ENCODE results near the gene ANOS1. TPM values are rescaled to one million over a fixed set of nuclear protein-coding genes. Genes with fewer than 3 reads are reported as not detected.
A peak's percentile ranks its signal among the peaks of the same experiment; 100 is the strongest.
"Not testable (repeated sequence)": the region's sequence is repeated elsewhere in the genome, so short reads cannot be mapped to it uniquely, and the experiment has no call there.

Gene ANOS1
- total RNA-seq (1 to 10 TPM in 8 of 9 donors, under 1 TPM in 1; 0.60 to 7.3 (median 2.2) TPM), polyA plus RNA-seq (1 to 10 TPM in 2 of 3 donors, under 1 TPM in 1; 0.64 to 2.5 (median 1.1) TPM)
- long read RNA-seq, donor 1: 0 reads
- long read RNA-seq, donor 2: 0 reads
- long read RNA-seq, donor 3: 0 reads
- long read RNA-seq, donor 4, partial matches to known transcripts: 0 of 1 reads
- long read RNA-seq, donor 4, other reads (novel, unspliced or antisense): 1 of 1 reads
- long read RNA-seq, donor 5, partial matches to known transcripts: 0 of 2 reads
- long read RNA-seq, donor 5, other reads (novel, unspliced or antisense): 2 of 2 reads
- long read RNA-seq, donor 6, partial matches to known transcripts: 1 of 1 reads
- long read RNA-seq, donor 6, other reads (novel, unspliced or antisense): 0 of 1 reads
- long read RNA-seq, donor 7: 0 reads
- long read RNA-seq, donor 8: 0 reads
- long read RNA-seq, donor 9: 0 reads
- long read RNA-seq, donor 10: 0 reads

DNA sequence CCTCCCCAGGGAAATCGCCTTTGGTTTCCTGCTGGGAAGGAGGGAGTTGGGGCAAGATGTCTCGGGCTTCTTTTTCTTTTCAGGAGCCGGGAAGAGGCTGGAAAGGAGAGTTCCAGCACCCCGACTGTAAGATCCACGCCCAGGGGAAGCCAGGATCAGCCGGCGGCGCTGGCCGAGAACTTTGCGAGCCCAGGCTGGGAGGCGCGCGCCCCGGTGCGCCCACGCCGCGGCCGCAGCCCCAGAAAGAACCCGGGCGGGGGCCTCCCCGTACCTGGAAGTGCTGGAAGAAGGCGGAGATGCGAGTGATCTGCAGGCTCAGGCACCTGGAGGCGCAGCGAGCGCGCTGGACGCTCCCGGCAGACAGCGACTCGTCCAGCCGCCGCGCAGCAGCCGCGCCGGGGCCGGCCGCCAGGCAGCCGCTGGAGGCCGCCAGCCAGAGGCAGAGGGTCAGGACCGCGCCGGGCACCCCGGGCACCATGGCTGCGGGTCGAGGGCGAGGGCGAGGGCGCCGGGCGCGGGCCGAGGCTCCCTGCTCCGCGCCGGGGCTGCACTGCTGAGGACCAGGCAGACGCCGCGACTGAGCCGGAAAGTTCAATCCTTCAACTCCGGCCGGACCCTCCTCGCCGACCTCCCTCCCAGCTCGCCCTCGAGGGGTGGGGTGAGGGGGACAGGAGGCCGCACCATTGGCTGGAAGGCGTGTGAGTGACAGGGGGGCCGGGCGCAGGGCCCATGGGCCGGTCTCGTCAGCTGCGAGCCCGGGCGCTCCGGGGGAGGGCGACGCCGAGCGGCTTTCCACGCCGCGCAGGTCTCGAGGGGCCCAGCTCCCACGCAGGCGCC lies at the start of gene ANOS1:
Gene ANOS1, minus strand, starts transcription at position 579 of the 837 bp plus-strand sequence. Its CDS starts 101 bp downstream, at position 478.
- Histone ChIP-seq H3K4me1 (replicated peaks in 1 of 2) (no peaks in the 10 kb centered on the region), H3K36me3 (replicated peaks in 1 of 2) (no peaks in the 10 kb centered on the region), H3K27me3 (peaks cover 40% of the 10 kb centered on the region), H3K4me3 (peak within 1 kb of the TSS in 1 of 4 donors; percentile 46), H3K9me3 (replicated peaks in 1 of 3) (no peaks in the 10 kb centered on the region), H3K27ac (no peak within 1 kb of the TSS)
- DNase-seq: peak in 6 of 7 donors; percentile 20 to 60 (median 28)
- TF ChIP-seq CTCF (IDR thresholded peaks at IDR 0.05) (no peak), POLR2A (IDR thresholded peaks at IDR 0.05) (no peak)
- 0 to 1% (median 0%) methylated on average over 8 to 88 of the region's 88 CpGs for WGBS, 4 donors
- intact Hi-C loops (cut with DNase I): loop anchor here in 1 of 2 donors (10.0 kb wide), 1 partner anchor 737 kb away; no protein-coding TSS in a partner anchor

- Histone ChIP-seq H3K27me3 (peaks cover 20% of the 10 kb centered on the region), H3K4me3 (no peak overlapping the region), H3K9me3 (replicated peaks in 1 of 3) (no peaks in the 10 kb centered on the region), H3K36me3 (replicated peaks in 1 of 2) (no peaks in the 10 kb centered on the region), H3K27ac (no peak overlapping the region), H3K4me1 (replicated peaks in 1 of 2) (no peaks in the 10 kb centered on the region)
- WGBS, 4 donors: 51 to 56% methylated on average over 5 of the region's 5 CpGs; no CpG with 5 or more reads in 2 of the 4 donors
- DNase-seq: no peak
- intact Hi-C loops (cut with DNase I): no loop called here
- TF ChIP-seq POLR2A (IDR thresholded peaks at IDR 0.05) (no peak), CTCF (IDR thresholded peaks at IDR 0.05) (no peak)
Measured at GRCh38 chrX:8773117-8773516, 41.2 kb upstream of the ANOS1 start.

DNA sequence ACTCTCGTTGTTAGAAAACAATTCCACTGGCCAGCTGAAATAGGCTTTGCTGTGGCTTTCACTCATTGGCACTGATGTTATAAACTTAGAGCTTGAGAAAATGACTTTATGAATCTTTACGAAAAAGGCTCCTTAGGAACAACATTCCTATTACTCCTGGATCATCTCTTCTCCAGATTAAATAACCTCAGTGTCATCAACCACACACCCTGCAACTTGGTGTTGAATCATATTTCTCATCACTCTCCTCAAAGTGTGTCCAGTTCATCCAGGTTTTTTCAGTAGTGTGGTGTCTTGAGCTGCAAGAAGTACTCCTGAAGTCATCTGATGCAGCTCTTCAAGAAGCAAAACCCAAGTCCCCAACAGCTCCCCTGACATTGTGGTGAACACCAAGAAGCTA lies 28.1 kb upstream of the ANOS1 start:
- Histone ChIP-seq H3K4me1 (replicated peaks in 1 of 2) (no peaks in the 10 kb centered on the region), H3K4me3 (no peak overlapping the region), H3K27me3 (peaks cover 23% of the 10 kb centered on the region), H3K27ac (no peak overlapping the region), H3K36me3 (replicated peaks in 1 of 2) (no peaks in the 10 kb centered on the region), H3K9me3 (replicated peaks in 1 of 3) (no peaks in the 10 kb centered on the region)
- no peak for TF ChIP-seq POLR2A (IDR thresholded peaks at IDR 0.05)
- no peak for DNase-seq
- WGBS, 4 donors: 69 to 82% (median 71%) methylated on average over 2 of the region's 2 CpGs
- intact Hi-C loops (cut with DNase I): no loop called here

DNA sequence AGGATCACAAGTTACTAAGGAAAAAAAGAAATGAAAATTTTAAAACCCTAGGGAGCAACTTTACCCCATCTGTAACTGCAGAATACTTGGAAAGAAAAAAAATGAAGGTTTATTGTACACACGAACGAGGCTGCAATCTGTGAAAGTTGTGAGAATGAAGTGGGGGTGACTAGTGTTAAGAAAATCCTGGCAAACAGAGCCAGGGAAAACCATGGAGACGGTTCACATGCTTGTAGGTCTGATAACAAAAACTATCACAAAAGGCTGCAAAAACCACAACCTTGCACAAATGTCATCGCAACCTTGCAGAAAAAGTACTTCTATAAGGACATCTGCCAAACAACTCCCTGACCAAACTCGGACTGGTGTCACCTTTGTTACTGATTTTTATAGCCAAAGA lies 26.8 kb upstream of the ANOS1 start:
- intact Hi-C loops (cut with DNase I); H3K9me3 ChIP-seq (replicated peaks in 1 of 3); H3K4me1 ChIP-seq (replicated peaks in 1 of 2); H3K4me3 ChIP-seq; H3K36me3 ChIP-seq (replicated peaks in 1 of 2); DNase-seq; H3K27ac ChIP-seq: not testable (repeated sequence)
- WGBS, 4 donors: 53 to 61% (median 58%) methylated on average over 5 of the region's 5 CpGs
- H3K27me3 ChIP-seq: peaks cover 15% of the 10 kb centered on the region

- H3K27ac ChIP-seq; H3K9me3 ChIP-seq (replicated peaks in 1 of 3); H3K4me3 ChIP-seq; DNase-seq; intact Hi-C loops (cut with DNase I); H3K36me3 ChIP-seq (replicated peaks in 1 of 2); H3K4me1 ChIP-seq (replicated peaks in 1 of 2): not testable (repeated sequence)
- 78 to 88% (median 82%) methylated on average over 3 to 7 of the region's 7 CpGs for WGBS, 4 donors
- peaks cover 15% of the 10 kb centered on the region for H3K27me3 ChIP-seq
Measured at GRCh38 chrX:8757609-8758389, 25.9 kb upstream of the ANOS1 start.
